Psoas muscle (tissue), 8 donors: ENCODE data around the gene SLC7A9. TPM values are rescaled to one million over a fixed set of nuclear protein-coding genes. Genes with fewer than 3 reads are reported as not detected.

ENCODE experiments used
- ATAC-seq, 4 donors: fragments of 200-7000 bp; cut with Tn5 transposase; one replicate each; pipeline ENCODE4 v1.9.1; 2020; ENCODE audit warnings: moderate library complexity in 3 of 4, mild to moderate bottlenecking in 2 of 4
- DNase-seq, 2 donors: peaks; one replicate each; pipeline ENCODE4 v3.0.0-alpha.2; 2020
- H3K27ac ChIP-seq: fragments of 200-600 bp; one replicate; pipeline ENCODE4 v1.8.0; 2022
- H3K27me3 ChIP-seq, 3 donors: fragments of 200-600 bp in 1 of 3; one replicate each; pipeline versions ENCODE4 v1.6.1 to v1.8.0; 2013 to 2022; ENCODE audit warnings: low read length in 2 of 3, mild to moderate bottlenecking in 2 of 3, moderate library complexity in 1 of 3; ENCODE audit not compliant: insufficient read depth in 3 of 3
- H3K36me3 ChIP-seq, 2 donors: fragments of 200-600 bp in 1 of 2; one replicate each; pipeline versions ENCODE4 v1.6.1 to v1.8.0; 2013 to 2022; ENCODE audit warnings: low read depth in 1 of 2, mild to moderate bottlenecking in 1 of 2, moderate library complexity in 1 of 2; ENCODE audit not compliant: insufficient read depth in 1 of 2
- H3K4me1 ChIP-seq: fragments of 200-600 bp; one replicate; pipeline ENCODE4 v1.8.0; 2022
- H3K4me3 ChIP-seq: fragments of 200-600 bp; one replicate; pipeline ENCODE4 v1.8.0; 2022; ENCODE audit warnings: mild to moderate bottlenecking
- H3K9me3 ChIP-seq: fragments of 200-600 bp; one replicate; pipeline ENCODE4 v1.8.0; 2022
- CTCF ChIP-seq: fragments of 200-600 bp; IDR thresholded peaks from one replicate; pipeline ENCODE4 v1.8.0; 2022; ENCODE audit warnings: antibody characterized with exemption
- WGBS, 3 donors: extraction: QIAGEN DNeasy Blood & Tissue Kit; methylation state at CpG; one replicate each; pipeline versions ENCODE4 v1.1.6 to v1.1.7; 2013; 5-methylcytosine and 5-hydroxymethylcytosine counted together
- intact Hi-C, 2 donors: fragments of 100-400 bp; cut with DNase I; formaldehyde crosslinking; loops; one replicate each; pipeline versions ENCODE4 v1.11.0 to v1.14.2; 2022
- polyA plus RNA-seq, 3 donors: library from polyadenylated mRNA; stranded (reverse); fragments of 200-250 nt; gene quantifications; one replicate each; pipeline ENCODE4 v1.2.3, GENCODE V29; 2013
- total RNA-seq, 4 donors: library from RNA; stranded (reverse); fragmentation: NEBNext Ultra II Directional in 2 of 4; extraction: Animal tissue kit (Norgen Biotek cat#: 25700) in 2 of 4; gene quantifications; one replicate each; pipeline versions ENCODE4 v1.2.1 to v1.2.4, GENCODE V29; 2021 to 2023
- donor health status: healthy with polysubstance abuse.
- donor health status: DM: no; HTN: no; CAD: no; lungs with moderate emphysema.
- donor health status: Bipolar disorder and iron deficiency.
- donor health status: healthy.
- donor health status: DM: yes; HTN: yes; CAD: no.
- donor health status: DM: no; HTN: no; CAD: no.
- donor health status: DM: no; HTN: no; CAD: no.
- donor health status: DM: yes; HTN: yes; CAD: no.

SLC7A9 gene
- total and polyA plus RNA-seq, 7 donors, result 0.10 to 0.36 (median 0.17) TPM; not detected in 3

- Histone ChIP-seq H3K9me3 (no peaks in the 10 kb centered on the region), H3K4me3 (no peak overlapping the region), H3K27me3 (no peaks in the 10 kb centered on the region), H3K4me1 (no peaks in the 10 kb centered on the region), H3K36me3 (peaks cover 0 to 41% of the 10 kb centered on the region in 2 donors), H3K27ac (no peak overlapping the region)
- 60 to 79% (median 62%) methylated on average over 12 of the region's 12 CpGs for WGBS, 3 donors
- no peak for TF ChIP-seq CTCF
- DNase-seq (no peak), ATAC-seq (no peak)
- intact Hi-C loops, result no loop called here
Measured at GRCh38 chr19:32914879-32915660, 45.5 kb upstream of the SLC7A9 start.

- H3K27me3 ChIP-seq, result no peaks in the 10 kb centered on the region
- DNase-seq (no peak), ATAC-seq (no peak)
- WGBS, 3 donors, result 93 to 97% (median 96%) methylated on average over 4 of the region's 4 CpGs
- H3K36me3 ChIP-seq, result peaks cover 0 to 44% of the 10 kb centered on the region in 2 donors
- H3K4me1 ChIP-seq, result no peaks in the 10 kb centered on the region
- H3K9me3 ChIP-seq, result no peaks in the 10 kb centered on the region
- intact Hi-C loops, result no loop called here
- H3K4me3 ChIP-seq, result no peak overlapping the region
- no peak for TF ChIP-seq CTCF
- H3K27ac ChIP-seq, result no peak overlapping the region
Measured at GRCh38 chr19:32911467-32911866, 41.9 kb upstream of the SLC7A9 start.

GRCh38 chr19:32910874-32911273 lies 41.3 kb upstream of the SLC7A9 start:
- Histone ChIP-seq H3K36me3 (peaks cover 0 to 46% of the 10 kb centered on the region in 2 donors), H3K4me3 (no peak overlapping the region), H3K27ac (no peak overlapping the region), H3K4me1 (no peaks in the 10 kb centered on the region), H3K27me3 (no peaks in the 10 kb centered on the region), H3K9me3 (no peaks in the 10 kb centered on the region)
- TF ChIP-seq CTCF, result no peak
- intact Hi-C loops, result no loop called here
- ATAC-seq, result no peak
- DNase-seq, result no peak
- 94 to 96% (median 95%) methylated on average over 5 of the region's 5 CpGs for WGBS, 3 donors

- 92 to 96% (median 94%) methylated on average over 5 of the region's 5 CpGs for WGBS, 3 donors
- peaks cover 0 to 47% of the 10 kb centered on the region in 2 donors for H3K36me3 ChIP-seq
- no peak overlapping the region for H3K4me3 ChIP-seq
- H3K27me3 ChIP-seq, result no peaks in the 10 kb centered on the region
- no peak for DNase-seq
- H3K27ac ChIP-seq, result no peak overlapping the region
- no peak for TF ChIP-seq CTCF
- intact Hi-C loops, result no loop called here
- no peaks in the 10 kb centered on the region for H3K4me1 ChIP-seq
- no peaks in the 10 kb centered on the region for H3K9me3 ChIP-seq
- no peak for ATAC-seq
Measured at GRCh38 chr19:32910094-32910493, 40.5 kb upstream of the SLC7A9 start.

GRCh38 chr19:32909257-32909656 lies 39.7 kb upstream of the SLC7A9 start:
- Histone ChIP-seq H3K9me3 (no peaks in the 10 kb centered on the region), H3K4me3 (no peak overlapping the region), H3K27ac (no peak overlapping the region), H3K36me3 (peaks cover 0 to 39% of the 10 kb centered on the region in 2 donors), H3K27me3 (no peaks in the 10 kb centered on the region), H3K4me1 (no peaks in the 10 kb centered on the region)
- TF ChIP-seq CTCF, result no peak
- no peak for DNase-seq
- intact Hi-C loops, result no loop called here
- ATAC-seq, result no peak
